Neutrophil (primary cell): ENCODE results near the gene PRDM16.

Experiments used
- H3K27ac ChIP-seq: fragments of 200-600 bp; sonication (generic); 2 replicates; pipeline ENCODE4 v1.5.1; 2016; ENCODE audit warnings: mild to moderate bottlenecking, moderate library complexity
- H3K27me3 ChIP-seq: fragments of 200-600 bp; sonication (generic); 2 replicates; pipeline ENCODE4 v1.6.0; 2016; ENCODE audit warnings: mild to moderate bottlenecking
- H3K36me3 ChIP-seq: fragments of 200-600 bp; sonication (generic); 2 replicates; pipeline ENCODE4 v1.5.1; 2017
- H3K4me1 ChIP-seq, 2 experiments: fragments of 200-600 bp in 1 of 2; sonication (generic) in 1 of 2; 1 replicate in 1 of 2; 2 replicates in 1 of 2; pipeline versions ENCODE4 v1.5.1 to v1.6.1; 2013 to 2016; ENCODE audit warnings: low read depth in 1 of 2, low read length in 1 of 2, mild to moderate bottlenecking in 1 of 2, moderate library complexity in 1 of 2; ENCODE audit not compliant: control insufficient read depth in 1 of 2, insufficient read depth in 1 of 2
- H3K4me3 ChIP-seq, 2 experiments: fragments of 200-600 bp in 1 of 2; sonication (generic) in 1 of 2; 1 replicate in 1 of 2; 2 replicates in 1 of 2; pipeline ENCODE4 v1.5.1; 2013 to 2016; ENCODE audit warnings: low read depth in 1 of 2, low read length in 1 of 2, mild to moderate bottlenecking in 1 of 2, moderate library complexity in 1 of 2
- H3K9me3 ChIP-seq: fragments of 200-600 bp; sonication (generic); 2 replicates; pipeline ENCODE4 v1.5.1; 2016
- TF ChIP-seq, protein P1 (sequence below): fragments of 200-600 bp; sonication (generic); IDR thresholded peaks from 2 replicates; pipeline ENCODE4 v1.5.1; 2016; ENCODE audit warnings: antibody characterized with exemption

Gene PRDM16

DNA sequence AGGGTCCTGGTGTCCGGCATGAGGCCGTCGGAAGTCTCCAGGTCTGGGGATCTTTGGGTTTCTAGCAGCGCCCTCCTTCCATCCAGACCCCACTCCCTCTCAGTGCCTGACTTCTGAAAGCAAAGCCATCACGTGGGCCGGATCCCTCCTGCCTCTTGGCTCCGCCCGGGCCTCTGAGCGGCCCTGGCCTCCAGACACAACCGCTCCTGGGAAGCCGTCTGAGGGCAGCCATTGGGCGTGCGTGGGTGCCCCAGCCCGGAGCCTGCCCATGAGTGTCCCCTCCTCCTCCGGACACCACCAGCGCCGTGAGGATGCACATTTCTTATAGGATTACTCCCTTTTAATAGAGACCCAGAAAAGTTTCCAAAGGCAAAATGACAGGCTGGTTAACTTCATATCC lies 248.5 kb downstream of the PRDM16 start:
- no peak overlapping the region for H3K27ac ChIP-seq
- no peaks in the 10 kb centered on the region for H3K4me1 ChIP-seq
- H3K9me3 ChIP-seq: no peaks in the 10 kb centered on the region
- peaks cover 42% of the 10 kb centered on the region for H3K27me3 ChIP-seq
- H3K36me3 ChIP-seq: no peaks in the 10 kb centered on the region
- TF ChIP-seq, protein P1, sequence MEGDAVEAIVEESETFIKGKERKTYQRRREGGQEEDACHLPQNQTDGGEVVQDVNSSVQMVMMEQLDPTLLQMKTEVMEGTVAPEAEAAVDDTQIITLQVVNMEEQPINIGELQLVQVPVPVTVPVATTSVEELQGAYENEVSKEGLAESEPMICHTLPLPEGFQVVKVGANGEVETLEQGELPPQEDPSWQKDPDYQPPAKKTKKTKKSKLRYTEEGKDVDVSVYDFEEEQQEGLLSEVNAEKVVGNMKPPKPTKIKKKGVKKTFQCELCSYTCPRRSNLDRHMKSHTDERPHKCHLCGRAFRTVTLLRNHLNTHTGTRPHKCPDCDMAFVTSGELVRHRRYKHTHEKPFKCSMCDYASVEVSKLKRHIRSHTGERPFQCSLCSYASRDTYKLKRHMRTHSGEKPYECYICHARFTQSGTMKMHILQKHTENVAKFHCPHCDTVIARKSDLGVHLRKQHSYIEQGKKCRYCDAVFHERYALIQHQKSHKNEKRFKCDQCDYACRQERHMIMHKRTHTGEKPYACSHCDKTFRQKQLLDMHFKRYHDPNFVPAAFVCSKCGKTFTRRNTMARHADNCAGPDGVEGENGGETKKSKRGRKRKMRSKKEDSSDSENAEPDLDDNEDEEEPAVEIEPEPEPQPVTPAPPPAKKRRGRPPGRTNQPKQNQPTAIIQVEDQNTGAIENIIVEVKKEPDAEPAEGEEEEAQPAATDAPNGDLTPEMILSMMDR: no peak
- H3K4me3 ChIP-seq: no peak overlapping the region

DNA sequence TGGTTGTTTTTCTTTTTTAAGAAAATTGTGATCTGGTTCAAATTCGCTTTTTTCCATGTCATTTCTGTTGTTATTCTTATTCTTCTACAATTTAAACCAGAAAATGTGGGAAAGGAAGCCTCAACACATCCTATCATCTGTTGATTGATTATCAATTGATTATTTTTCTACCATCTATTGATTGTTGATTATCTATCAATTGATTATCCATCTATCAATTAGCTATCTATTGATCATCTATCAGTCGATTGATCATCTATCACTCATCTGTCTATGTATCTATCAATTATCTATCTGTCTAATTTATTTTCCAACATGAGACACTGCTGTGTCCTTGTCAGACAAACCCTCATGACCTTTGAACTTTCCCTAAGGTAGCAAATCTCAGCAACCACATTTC lies 249.3 kb downstream of the PRDM16 start:
- Histone ChIP-seq H3K36me3 (no peaks in the 10 kb centered on the region), H3K4me1 (no peaks in the 10 kb centered on the region), H3K9me3 (no peaks in the 10 kb centered on the region), H3K4me3 (no peak overlapping the region), H3K27ac (no peak overlapping the region), H3K27me3 (peaks cover 42% of the 10 kb centered on the region)
- TF ChIP-seq, protein P1: no peak

DNA sequence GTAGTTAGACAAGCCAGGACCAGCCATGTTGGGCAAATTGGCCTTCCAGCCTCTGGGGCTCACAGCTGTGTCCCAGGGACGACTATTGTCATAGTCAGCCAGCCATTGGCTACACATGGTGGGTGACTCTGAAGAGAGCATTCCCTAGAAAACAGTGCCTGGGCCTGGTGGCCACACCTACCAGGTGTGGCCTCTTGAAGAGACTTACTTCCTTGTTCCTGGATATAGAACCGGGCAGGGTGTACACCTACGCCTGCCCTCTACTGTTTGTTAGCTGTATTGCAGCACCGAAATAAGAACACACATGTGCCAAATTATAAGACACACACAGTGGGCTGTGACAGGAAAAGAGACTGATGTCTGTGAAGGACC lies 250.9 kb downstream of the PRDM16 start:
- Histone ChIP-seq H3K9me3 (no peaks in the 10 kb centered on the region), H3K27me3 (peaks cover 37% of the 10 kb centered on the region), H3K4me3 (no peak overlapping the region), H3K36me3 (no peaks in the 10 kb centered on the region), H3K4me1 (no peaks in the 10 kb centered on the region), H3K27ac (no peak overlapping the region)
- TF ChIP-seq, protein P1: no peak

DNA sequence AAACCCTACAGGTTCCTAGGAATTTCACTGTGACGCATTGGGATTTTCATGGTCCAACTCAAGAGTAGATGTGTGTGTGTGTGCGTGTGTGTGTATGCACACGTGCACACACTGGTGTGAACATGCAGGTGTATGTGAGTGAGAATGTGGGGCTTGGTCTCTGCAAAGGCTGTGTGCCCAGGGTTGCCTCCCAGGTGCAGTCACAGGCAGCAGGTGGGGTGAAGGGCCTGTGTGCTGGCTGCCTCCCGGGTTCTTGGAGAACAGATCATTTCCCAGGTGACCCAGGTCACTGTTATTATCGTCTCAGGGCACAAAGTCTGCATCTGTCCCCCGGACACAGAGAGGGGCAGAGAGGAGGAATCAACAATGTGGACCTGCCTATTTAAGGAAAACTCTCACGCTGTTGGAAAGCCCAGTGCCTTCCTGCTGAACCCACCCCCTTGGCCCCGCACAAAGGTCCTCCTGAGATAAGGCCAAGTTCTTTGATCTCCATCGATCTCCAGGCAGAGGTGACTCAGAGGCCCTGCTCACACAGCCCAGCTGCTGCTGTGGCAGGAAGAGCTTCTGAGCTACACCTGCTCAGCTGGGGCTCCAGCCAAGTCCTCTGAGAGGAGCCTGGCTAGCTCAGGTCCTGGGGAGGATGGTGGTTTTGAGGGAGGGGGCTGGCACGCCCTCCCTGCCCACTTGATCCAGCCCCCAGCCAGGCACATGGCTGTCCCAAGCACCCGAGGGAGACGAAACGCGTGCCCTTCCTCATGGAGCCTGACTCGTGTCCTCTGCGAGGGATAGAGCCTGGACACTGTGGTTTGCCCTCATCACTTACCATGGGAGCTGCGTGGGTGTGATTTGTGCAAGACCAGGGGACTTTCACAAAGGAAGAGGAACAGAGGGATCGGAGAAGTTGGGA lies 251.5 kb downstream of the PRDM16 start:
- Histone ChIP-seq H3K9me3 (no peaks in the 10 kb centered on the region), H3K4me1 (no peaks in the 10 kb centered on the region), H3K27me3 (peaks cover 30% of the 10 kb centered on the region), H3K36me3 (no peaks in the 10 kb centered on the region), H3K27ac (no peak overlapping the region), H3K4me3 (no peak overlapping the region)
- TF ChIP-seq, protein P1: no peak

DNA sequence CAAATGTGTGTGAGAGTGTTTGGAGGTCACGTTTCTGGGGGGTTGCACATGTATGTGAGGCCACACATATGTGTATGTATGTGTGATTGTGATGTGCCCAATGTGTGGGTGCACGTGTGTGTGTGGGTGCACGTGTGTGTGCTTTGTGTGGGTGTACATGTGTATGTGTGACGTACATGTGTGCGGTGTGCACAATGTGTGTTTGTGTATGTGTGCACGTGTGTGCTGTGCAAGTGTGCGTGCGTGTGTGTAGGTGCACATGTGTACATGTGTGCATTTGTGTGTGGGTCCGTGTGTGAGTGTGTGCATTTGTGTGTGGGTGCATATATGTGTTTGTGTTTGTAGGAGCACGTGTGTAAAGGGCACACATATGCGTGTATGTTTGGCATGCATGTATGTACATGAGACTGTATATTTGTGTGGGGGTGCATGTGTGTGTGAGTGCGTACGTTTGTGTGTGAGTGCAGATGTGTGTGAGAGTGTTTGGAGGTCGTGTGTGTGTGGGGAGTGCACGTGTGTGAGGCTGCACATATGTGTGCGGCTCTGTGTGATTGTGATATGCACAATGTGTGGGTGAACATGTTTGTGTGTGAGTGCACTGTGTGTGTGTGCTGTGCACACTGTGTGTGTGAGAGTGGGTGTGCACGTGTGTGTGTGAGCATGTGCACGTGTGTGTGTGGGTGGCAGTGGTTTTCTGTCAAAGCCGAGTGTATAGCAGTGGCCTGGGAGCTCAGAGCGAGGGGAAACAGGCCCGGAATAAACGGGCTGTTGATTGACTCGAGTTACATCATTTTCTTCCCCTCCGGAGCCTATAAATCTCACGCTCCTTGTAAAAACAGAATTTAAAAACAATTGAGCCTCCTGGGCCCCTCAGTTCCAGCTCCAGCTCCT lies 252.8 kb downstream of the PRDM16 start:
- H3K27me3 ChIP-seq: peaks cover 29% of the 10 kb centered on the region
- H3K27ac ChIP-seq: no peak overlapping the region
- no peak overlapping the region for H3K4me3 ChIP-seq
- no peaks in the 10 kb centered on the region for H3K9me3 ChIP-seq
- H3K4me1 ChIP-seq: no peaks in the 10 kb centered on the region
- TF ChIP-seq, protein P1: no peak
- H3K36me3 ChIP-seq: no peaks in the 10 kb centered on the region
